ENCODE results near the gene SRSF9.
"Not testable (repeated sequence)": the region's sequence is repeated elsewhere in the genome, so short reads cannot be mapped to it uniquely, and the experiment has no call there.

Gene SRSF9, protein sequence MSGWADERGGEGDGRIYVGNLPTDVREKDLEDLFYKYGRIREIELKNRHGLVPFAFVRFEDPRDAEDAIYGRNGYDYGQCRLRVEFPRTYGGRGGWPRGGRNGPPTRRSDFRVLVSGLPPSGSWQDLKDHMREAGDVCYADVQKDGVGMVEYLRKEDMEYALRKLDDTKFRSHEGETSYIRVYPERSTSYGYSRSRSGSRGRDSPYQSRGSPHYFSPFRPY

DNA sequence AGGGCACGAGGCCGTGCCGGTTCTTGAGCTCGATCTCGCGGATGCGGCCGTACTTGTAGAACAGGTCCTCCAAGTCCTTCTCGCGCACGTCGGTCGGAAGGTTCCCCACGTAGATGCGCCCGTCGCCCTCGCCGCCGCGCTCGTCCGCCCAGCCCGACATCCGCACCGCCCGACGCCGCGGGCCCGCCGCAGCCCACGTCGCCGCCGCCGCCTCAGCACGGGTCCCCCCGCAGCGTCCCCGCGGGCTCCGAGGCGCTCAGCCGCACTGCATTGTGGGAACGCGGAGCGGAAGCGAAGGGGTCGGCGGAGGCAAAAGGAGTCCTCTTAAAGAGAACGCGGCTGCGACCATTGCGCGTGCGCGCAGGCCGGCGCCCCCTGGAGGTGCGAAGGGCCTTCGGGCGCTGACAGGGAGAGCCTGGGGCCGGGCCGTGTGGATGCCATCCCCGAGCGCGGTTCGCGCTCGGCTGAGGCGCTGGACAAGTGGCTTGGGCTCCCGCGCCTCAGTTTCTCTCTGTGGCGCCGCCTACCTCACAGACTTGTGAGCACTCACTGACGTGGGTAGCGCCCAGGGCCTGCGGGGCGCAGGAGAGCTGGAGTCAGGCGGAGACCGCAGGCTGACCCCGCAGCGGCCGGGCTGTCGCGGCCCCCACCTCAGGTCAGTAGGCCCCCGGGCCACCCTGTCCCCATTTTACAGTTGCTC is at the start of gene SRSF9:
TSS of gene SRSF9 (minus strand) at position 299 of the 700 bp plus-strand sequence. CDS start at position 160, 139 bp downstream.
- peak; percentile 74 for DNase-seq

DNA sequence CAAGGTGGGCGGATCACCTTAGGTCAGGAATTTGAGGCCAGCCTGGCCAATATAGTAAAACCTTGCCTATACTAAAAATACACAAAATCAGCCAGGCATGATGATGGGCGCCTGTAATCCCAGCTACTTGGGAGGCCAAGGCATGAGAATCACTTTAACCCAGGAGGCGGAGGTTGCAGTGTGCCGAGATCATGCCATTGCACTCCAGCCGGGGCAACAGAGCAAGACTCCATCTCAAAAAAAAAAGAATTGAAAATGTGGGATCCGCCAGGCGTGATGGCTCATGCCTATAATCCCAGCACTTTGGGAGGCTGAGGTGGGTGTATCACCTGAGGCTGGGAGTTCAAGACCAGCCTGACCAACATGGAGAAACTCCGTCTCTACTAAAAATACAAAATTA is 49.8 kb upstream of the SRSF9 start:
- not testable (repeated sequence) for DNase-seq

DNA sequence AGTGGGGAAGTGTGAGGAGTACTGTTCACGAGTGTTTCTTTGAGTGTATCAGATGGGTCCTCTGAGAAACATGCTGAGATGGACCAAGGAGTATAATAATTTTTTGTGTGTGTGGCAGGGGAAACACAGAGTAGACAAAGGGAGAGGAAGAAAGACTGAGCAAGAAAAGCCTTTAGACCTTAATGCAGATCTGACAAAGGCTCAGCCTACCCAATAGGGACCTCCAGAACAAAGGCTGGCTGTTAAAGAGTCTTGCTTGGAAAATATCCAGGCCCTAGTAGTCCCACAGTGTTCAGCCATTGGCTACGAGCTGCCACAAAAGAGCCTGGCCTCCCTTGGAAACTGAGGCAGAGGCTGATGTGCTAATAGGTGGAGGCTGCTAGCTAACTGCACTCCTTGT is 45.9 kb upstream of the SRSF9 start:
- DNase-seq = no peak

DNA sequence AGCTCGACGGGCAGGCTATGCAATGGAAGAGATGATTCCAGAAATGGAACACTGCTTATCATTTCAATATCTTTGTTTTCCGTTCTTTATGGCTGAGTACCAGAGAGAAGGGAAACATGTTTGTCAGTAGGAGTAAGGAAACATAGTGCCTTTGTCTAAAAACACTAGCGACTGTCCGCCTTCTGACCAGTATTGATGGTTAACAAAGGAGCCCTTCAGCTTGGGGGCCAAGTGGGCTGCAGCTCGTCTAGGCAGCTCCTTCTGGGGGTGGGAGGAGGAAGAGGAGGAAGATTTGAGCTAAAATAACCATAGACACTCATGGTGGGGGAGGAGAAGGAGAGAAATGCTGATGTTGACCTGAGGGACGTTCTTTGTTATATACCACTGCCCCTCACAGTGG is 44.5 kb upstream of the SRSF9 start:
- DNase-seq = no peak

DNA sequence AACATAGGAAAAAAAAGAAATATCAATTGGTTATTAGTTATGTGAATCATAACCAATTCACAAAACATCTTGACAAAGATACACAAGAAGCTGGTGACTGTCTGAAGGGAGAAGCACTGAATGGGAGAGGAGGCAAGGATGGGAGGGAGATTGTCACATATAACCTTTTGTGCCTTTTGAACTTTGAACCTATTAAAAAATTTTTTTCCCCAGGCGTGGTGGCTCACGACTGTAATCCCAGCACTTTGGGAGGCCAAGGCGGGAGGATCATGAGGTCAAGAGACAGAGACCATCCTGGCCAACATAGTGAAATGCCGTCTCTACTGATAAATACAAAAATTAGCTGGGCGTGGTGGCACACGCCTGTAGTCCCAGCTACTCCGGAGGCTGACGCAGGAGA is 39.0 kb upstream of the SRSF9 start:
- DNase-seq = no peak

DNA sequence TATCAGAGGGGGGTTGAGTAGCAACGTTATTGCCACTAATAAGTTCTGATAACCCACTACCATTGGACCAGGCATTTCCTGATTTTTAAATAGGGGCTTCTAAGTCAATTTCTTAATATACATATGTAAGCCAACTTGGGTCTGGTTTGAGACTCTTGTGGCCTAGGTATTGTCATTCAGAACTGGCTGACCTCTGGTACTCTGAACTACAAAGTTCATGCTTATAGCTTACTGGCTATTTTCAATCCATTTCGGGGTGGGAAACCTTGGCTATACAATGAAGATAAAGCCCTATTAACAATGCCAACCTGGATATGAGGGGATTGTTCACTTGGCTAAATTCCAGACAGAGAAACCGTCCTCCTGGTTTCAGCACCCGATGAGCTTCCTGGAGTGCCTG is 35.0 kb upstream of the SRSF9 start:
- no peak for DNase-seq

DNA sequence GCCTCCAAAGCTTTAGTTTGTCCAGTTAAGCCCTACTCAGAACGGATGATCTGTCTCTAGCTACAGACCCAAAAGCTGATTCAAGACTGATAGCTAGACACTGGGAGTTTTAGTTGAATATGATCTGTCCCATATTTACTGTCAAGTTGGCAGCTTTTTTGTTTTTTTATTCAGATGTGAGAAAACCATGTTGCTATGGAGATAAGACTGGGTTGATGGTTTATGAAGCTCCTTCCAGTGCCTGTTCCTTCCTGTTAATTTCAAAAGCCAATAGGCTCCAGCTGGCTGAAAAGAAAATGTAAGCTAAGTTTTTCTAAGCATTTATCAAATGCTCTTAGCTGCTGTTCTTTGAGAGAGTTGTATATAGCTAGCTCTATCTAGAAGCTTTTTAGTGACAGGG is 31.0 kb upstream of the SRSF9 start:
- DNase-seq = no peak

DNA sequence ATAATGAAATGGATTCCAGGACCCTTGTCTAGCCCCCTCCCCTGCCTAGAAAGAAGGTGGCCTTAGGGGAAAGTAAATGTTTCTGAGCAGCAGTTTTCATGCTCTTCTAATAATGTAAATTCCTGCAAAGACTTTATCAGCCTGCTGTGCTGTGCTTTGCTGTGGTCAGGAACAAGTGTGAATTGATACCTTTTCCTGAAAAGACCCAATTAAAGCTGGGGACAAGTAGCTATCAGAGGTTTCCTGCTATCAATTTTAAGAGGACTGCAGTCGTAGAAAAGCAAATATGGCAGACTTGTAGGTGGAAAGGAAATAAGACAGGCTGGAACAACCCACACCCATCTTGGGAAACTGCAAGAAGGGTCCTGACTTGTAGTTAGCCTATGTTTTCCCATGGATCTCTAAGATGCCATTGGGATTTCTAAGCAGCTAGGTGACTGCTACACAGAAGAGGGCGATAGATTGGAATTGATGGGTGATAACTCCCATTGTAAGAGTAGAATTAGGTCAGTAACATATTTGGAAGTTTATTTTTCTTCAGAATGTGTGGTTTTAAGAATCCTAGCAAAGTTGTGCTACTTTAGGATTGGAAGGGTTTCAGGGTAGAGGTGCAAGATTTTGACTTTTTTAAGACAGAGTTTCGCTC is 29.4 kb upstream of the SRSF9 start:
- DNase-seq = no peak

DNA sequence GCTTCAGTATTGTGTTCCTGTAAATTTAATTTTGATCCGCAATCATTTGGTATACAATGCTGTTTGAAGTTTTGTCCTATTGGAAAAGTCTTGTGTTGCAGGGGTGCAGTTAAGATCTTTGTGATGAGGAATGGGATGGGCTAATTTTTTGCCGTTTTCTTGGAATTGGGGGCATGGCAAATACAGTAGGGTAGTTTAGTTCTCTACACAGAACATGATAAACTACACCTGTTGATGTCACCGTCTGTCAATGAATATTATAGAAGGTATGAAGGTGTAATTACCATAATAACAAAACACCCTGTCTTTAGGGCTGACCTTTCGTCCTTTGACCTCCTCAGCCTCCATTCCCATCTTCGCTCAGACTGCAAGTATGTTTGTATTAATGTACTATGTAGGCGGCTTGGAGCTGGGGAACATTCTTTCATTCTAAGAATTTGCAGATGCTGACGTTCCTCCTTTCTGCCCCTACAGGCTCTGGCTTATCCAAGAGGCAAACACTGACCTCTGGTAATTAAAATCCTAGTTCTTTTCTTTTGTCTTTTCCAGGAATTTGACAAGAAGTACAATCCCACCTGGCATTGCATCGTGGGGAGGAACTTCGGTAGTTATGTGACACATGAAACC is 28.1 kb upstream of the SRSF9 start:
- no peak for DNase-seq

DNA sequence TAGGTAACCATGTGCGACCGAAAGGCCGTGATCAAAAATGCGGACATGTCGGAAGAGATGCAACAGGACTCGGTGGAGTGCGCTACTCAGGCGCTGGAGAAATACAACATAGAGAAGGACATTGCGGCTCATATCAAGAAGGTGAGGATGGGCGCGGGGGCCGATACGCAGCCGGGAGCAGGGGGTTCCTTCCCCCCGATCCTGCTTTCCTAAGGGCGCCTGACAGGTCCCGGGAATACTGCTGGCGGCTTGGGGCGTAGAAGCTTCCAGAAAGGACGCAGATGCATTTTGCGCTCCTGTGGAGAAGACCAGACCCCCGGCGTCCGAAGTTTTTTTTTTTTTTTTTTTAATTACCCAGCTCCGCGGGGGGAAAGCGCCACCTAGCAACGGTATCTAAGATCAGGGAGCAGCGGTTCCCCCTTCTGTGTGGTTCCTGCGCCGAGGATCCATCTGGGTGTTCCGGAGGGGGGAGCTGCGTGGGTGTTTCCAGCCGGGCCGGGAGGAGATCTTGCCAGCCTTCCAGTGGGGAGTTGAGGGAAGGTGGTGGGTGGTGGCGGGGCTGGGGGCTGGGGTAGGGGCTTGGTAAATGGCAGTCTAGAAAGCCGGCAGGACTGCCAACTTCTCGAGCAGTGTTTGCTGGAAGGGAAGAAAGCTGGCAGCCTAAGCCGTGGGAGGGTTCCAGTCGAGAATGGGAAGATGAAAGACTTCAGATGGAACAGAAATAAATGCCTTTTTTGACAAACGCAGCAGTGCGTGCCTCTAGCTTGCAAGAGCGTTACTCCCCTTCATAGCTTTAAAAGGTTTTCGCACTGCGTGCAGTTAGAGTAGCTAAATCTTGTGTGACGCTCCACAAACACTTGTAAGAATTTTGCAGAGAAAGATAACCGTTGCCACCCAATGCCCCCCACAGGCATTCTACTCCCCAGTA is 27.1 kb upstream of the SRSF9 start:
- no peak for DNase-seq

DNA sequence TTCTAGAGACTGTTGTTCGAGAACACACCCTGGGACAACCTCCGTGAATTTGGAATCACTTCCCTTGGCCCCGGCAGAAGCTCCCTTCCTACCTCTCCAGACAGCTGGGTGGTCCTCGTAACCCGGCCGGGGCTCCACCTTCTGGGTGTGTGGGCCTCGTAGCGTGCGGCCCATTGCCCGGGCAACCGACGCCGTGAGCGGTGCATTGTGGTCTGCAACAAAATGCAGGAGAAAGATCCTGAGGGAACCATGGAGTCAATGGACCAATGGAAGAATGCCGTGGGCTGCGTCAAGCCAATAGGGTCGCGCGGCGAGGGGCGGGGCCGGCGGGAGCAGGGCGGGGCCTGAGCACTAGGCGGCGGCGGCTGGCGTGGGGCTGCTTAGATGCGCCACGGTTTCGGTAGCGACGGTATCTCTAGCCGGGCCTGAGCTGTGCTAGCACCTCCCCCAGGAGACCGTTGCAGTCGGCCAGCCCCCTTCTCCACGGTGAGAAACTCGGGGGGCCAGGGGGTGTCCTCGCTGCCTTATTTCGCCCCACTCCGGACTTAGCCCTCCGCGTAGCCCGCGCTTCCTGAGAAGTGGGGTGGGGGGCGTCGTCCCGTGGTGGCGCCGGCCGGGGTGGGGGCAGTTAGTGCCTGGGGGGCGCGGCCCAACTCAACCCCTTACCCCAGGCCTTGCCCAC is 26.3 kb upstream of the SRSF9 start, which contains the start of gene DYNLL1:
TSS of gene DYNLL1 (plus strand) at position 383 of the 682 bp plus-strand sequence. CDS start 309 bp downstream, outside the sequence.
- DNase-seq = peak; percentile 88

DNA sequence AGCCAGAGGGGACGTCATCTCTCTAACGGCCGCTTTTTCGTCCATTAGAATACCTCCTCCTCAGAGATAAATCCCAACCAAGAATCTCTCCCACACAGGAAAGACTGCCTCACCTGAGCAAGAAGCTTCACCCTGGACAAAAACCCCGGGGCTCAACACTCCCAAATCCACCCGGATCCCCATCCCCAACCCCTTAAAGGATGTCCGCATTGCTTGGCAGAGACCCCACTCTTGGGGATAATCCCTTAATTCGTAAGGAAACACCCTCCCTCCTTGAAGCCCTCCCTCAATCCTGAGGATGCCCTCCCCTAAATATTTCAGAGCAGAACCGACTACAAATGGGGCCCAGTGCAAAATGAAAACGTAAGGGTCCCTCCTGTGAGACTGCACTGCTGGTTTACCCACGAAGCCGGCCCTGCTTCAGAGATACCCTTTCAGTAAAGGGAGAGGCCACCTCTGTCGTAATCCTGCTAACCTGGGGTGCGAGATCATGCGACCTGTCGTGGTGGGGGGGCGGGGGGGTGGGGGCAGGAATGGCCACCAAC is 25.7 kb upstream of the SRSF9 start:
- DNase-seq = no peak

DNA sequence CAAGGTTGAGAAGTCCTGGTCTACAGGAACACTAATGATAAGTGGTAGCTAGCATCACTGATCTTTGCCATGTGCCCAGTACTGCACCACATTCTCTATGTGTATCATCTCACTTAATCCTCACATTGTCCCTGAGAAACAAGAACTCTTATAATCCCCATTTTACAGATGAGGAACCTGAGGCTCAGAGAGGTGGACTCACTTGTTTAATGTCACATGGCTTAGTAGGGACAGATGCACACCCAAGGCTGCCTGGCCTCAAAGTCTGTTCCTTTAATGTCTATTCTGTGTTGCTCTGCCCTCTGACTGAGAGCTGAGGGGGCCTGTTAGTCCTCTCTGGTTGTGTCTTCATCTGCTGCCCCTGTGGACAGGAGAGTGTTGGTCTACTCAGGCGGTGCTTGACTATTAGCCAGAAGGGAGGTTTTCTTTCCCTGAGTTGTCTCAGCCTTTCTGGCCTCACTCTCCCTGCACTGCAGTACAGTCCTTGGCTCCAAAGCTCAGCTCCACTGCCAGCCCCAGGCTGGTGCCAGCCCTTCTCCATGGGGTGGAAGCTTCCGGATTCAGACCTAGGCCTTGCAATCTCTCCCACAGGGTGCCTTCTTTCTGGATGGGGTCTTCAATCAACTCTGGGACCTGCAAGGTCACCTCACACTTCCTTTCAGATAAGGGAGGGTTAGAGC is 21.4 kb upstream of the SRSF9 start:
- DNase-seq = no peak

DNA sequence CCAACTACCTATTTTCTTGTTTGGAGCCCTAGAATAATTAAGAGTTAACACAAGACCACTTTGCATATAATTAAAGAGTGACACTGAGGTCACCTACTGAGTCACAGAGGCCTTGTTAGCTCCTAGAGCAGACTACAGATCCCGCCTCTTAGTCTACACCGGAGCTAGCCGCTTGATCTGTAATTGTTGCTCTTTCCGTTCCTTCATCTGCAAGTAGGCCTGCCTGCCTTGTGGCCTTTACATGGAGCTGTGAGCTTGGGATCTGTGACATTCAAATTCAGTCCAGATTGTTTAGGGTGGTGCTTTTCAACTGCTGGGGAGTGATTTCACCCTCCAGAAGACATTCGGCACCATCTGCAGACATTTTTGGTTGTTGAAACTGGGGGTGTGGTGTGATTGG is 20.8 kb upstream of the SRSF9 start:
- no peak for DNase-seq

DNA sequence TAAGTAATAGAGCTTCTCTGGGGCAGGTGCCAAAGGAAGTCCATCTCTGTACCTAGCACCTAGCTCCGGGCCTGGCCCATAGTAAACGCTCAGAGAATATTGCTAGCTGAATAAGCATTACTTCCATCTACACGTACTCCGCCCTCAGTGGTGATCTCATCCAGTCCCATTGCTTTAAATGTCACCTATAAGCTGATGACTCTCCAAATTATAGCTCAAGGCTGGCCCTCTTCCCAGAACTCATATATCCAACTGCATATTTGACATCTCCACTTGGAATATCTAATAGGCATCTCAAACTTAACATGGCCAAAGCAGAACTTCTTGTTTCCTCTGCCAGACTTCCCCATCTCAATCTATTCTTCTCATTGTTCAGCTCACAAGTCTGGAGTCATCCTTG is 19.5 kb upstream of the SRSF9 start:
- DNase-seq = no peak

DNA sequence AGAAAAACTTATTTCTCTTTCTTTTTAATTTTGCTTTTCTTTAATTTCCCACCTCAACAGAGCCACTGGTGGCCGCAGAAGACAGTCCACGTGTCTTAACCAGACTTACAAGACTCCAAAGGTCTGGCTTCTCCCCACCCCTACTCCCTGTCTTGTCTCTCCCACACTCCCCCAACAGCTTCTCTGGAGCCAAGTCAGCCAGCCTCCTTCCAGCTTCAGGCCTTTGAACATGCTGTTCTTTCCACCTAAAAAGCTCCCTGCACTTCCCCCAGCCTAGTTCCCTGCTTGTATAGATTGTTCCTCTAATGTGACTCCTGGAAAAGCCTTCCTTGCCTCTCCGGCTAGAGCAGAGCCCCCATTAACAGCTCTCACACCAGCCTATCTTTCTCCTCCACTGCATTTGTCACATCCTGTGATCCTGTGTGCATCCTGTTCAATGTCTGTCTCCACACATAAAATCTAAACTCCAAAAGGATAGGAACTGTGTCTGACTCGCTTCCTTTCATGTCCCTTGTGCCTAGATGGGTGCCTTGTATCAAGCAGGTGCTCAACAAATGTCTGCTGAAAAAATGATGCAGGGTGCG is 18.6 kb upstream of the SRSF9 start:
- DNase-seq = no peak

DNA sequence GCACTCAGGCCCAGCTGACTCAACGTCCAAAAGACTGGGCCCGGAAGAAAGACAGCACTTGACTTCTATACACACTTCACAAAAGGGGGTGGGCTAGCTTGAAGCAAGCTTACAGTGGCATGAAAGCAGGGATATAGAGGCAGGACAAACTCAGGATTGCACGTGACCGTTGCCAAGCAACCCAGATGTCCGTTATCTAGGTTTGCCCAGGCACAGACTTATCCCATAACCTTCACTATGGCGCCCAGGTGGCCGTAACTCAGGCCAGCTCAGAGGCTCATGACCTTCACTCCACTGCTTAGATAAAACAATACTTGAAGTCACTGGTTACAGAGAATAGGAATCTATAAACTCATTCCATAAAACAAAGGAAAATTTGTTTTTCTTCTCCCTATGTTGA is 18.0 kb upstream of the SRSF9 start:
- DNase-seq = not testable (repeated sequence)

DNA sequence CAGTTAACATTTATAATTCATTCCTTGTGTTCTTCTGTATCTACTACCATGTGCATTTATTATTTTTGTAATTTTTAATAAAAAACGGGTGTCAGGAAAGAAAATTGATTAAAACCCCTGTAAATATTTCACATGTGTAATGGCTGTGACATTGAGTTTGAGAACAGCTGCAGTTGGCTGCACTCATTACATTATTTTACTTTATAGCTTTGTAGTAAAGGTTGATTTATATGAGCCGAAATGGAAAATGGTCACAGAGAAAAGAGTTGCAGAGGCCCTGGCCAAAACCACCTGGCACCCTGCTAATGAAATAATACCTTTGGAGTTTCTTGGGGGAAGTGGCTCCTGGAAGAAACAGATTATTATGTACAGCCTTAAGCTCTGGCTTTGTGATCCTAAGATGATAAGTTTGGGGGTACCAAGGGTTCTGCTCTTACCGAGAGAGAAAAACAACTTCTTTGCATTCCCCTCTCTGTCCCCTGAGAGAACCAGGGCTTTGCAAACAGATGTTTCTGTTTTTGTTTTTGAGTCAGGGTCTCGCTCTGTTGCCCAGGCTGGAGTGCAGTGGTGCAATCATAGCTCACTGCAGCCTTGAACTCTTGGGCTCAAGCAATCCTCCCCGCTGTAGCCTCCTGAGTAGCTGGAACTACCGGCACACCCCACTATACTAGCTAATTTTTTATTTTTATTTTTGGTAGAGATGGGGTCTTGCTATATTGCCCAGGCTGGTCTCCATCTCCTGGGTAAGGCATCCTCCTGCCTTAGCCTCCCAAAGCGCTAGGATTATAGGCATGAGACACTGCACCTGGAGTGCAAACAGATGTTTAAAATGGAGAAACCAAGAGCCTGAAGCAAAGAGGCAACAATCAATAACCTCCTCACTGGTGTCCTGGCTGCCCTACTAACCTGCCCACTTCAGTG is 16.7 kb upstream of the SRSF9 start:
- DNase-seq = no peak

DNA sequence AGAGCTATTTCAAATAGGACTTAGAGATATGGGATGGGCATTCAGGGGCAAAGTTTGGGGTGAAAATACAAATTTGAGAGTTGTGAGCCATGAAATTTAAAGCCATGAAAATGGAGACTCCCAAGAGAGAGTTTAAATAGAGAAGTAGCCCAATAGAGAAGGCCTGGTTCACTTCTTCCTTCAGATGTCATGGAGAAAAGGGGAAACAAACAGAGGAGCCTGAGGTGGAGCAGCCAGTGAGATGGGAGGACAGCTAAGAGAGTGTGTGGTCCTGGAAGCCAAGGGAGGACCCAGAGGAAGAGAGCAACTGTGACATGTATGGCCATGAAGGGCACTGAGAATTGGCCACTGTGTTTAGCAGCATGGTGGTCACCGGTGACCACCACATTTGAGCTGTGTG is 14.1 kb upstream of the SRSF9 start:
- no peak for DNase-seq
